OCI-LY7 (cell line): ENCODE measurements around the gene ZPBP. TPM values are rescaled to one million over a fixed set of nuclear protein-coding genes. Genes with fewer than 3 reads are reported as not detected.

Source experiments
- BruUV-seq: library from RNA; stranded (reverse); fragments of 400-500 nt; replicated peaks from 2 replicates; lab custom pipeline; 2021; lab: Mats Ljungman, UMichigan
- CTCF ChIA-PET: fragments of 300-600 bp; sonication (Branson Sonifier 250); formaldehyde crosslinking; loops from one replicate; lab custom pipeline; 2022; ENCODE audit warnings: antibody characterized with exemption; ENCODE audit not compliant: unreplicated experiment; lab: Charles Lee
- POLR2A ChIA-PET: fragments of 300-600 bp; sonication (Branson Sonifier 250); formaldehyde crosslinking; loops from one replicate; lab custom pipeline; 2022; ENCODE audit warnings: antibody characterized with exemption; lab: Charles Lee
- DNase-seq: peaks from one replicate; pipeline ENCODE4 v3.0.0-alpha.2; 2015; ENCODE audit warnings: low spot score
- H2AFZ ChIP-seq: fragments of 200-600 bp; sonication (generic), shearing (Covaris generic); 2 replicates; pipeline ENCODE4 v1.6.1; 2014; ENCODE audit warnings: mild to moderate bottlenecking, antibody characterized with exemption, low read length, moderate library complexity
- H3K27ac ChIP-seq: fragments of 200-600 bp; sonication (generic); 2 replicates; pipeline ENCODE4 v1.5.1; 2014; ENCODE audit warnings: mixed run types, low read depth, mild to moderate bottlenecking, moderate library complexity, low read length, inconsistent platforms; ENCODE audit not compliant: poor library complexity, severe bottlenecking
- H3K36me3 ChIP-seq: fragments of 200-600 bp; sonication (generic); 2 replicates; pipeline ENCODE4 v1.6.1; 2014; ENCODE audit warnings: mild to moderate bottlenecking, antibody characterized with exemption, low read length, moderate library complexity, mixed read lengths; ENCODE audit not compliant: insufficient read depth
- H3K4me1 ChIP-seq: fragments of 200-600 bp; sonication (generic); 2 replicates; pipeline ENCODE4 v1.5.1; 2014; ENCODE audit warnings: mild to moderate bottlenecking, low read length; ENCODE audit not compliant: insufficient read depth, poor library complexity, severe bottlenecking
- H3K4me2 ChIP-seq: fragments of 200-600 bp; sonication (generic); 2 replicates; pipeline ENCODE4 v1.6.1; 2014; ENCODE audit warnings: mild to moderate bottlenecking, low read length
- H3K4me3 ChIP-seq: fragments of 200-600 bp; sonication (generic); 2 replicates; pipeline ENCODE4 v1.5.1; 2014; ENCODE audit warnings: mild to moderate bottlenecking, low read depth, low read length; ENCODE audit not compliant: poor library complexity, severe bottlenecking
- H3K79me2 ChIP-seq: fragments of 200-600 bp; sonication (generic); 2 replicates; pipeline ENCODE4 v1.6.1; 2016; ENCODE audit warnings: low read depth, mild to moderate bottlenecking, low read length, moderate library complexity, mixed read lengths; ENCODE audit not compliant: insufficient read depth
- H3K9me2 ChIP-seq: fragments of 200-600 bp; sonication (generic); 2 replicates; pipeline ENCODE4 v1.6.1; 2016; ENCODE audit warnings: mild to moderate bottlenecking, low read length, mixed read lengths; ENCODE audit not compliant: insufficient read depth
- H3K9me3 ChIP-seq: fragments of 200-600 bp; sonication (generic); 2 replicates; pipeline ENCODE4 v1.6.1; 2014; ENCODE audit warnings: mild to moderate bottlenecking, mixed run types, low read length, mixed read lengths
- H4K20me1 ChIP-seq: fragments of 200-600 bp; sonication (generic); 2 replicates; pipeline ENCODE4 v1.6.1; 2014; ENCODE audit warnings: mild to moderate bottlenecking, antibody characterized with exemption, low read length, moderate library complexity, mixed read lengths; ENCODE audit not compliant: insufficient read depth
- CTCF ChIP-seq: fragments of 200-600 bp; sonication (generic); conservative IDR thresholded peaks from 2 replicates; pipeline ENCODE4 v1.5.1; 2014; ENCODE audit warnings: mild to moderate bottlenecking, antibody characterized with exemption, low read length, moderate library complexity, mixed read lengths
- EZH2phosphoT487 ChIP-seq: fragments of 200-600 bp; sonication (generic); IDR thresholded peaks from 2 replicates; pipeline ENCODE4 v1.6.1; 2018; ENCODE audit warnings: low read depth, borderline replicate concordance, mild to moderate bottlenecking, mixed run types, antibody characterized with exemption, low read length, moderate library complexity, mixed read lengths
- intact Hi-C: fragments of 100-400 bp; cut with micrococcal nuclease; formaldehyde crosslinking; loops from one replicate; pipeline ENCODE4 v1.10.0; 2022; ENCODE audit not compliant: unreplicated experiment
- total RNA-seq, 2 experiments: library from RNA; depleted of rRNA in 1 of 2; stranded (reverse); fragments of >200 nt in 1 of 2; shearing (Covaris generic) in 1 of 2; gene quantifications; 2 replicates each; pipeline ENCODE4 v1.2.3, GENCODE V29; 2014 to 2022

The ZPBP gene
- total RNA-seq, 2 experiments from 2014 or later = not detected

GRCh38 chr7:50119815-50120637 is 27.0 kb upstream of the ZPBP start:
- DNase-seq = peak; percentile 80
- Histone ChIP-seq H3K4me2 (0 out of 2 replicates have a peak overlapping the region, but pooled peaks have one; percentile 11), H3K36me3 (no peaks in the 10 kb centered on the region), H3K9me2 (no peaks in the 10 kb centered on the region), H2AFZ (peak overlapping the region; percentile 73; the same call in 1 of the 2 replicates), H3K27ac (no peak overlapping the region), H3K4me3 (no peak overlapping the region), H4K20me1 (no peaks in the 10 kb centered on the region), H3K79me2 (no peaks in the 10 kb centered on the region), H3K9me3 (no peaks in the 10 kb centered on the region), H3K4me1 (peaks cover 22% of the 10 kb centered on the region)
- intact Hi-C loops = loop anchor here (1.0 to 5.0 kb wide), 5 partner anchors 23 to 512 kb away; no protein-coding TSS in a partner anchor
- no TSS peak for BruUV-seq
- TF ChIP-seq EZH2phosphoT487 (no peak), CTCF (peak; percentile 97)
- POLR2A ChIA-PET = interaction anchor here (0.6 to 1.1 kb wide), 4 partner anchors 15 to 262 kb away, joined by 3 read pairs; no protein-coding TSS in a partner anchor
- CTCF ChIA-PET = interaction anchor here (1.5 to 1.9 kb wide), 2 partner anchors 24 to 33 kb away, joined by 4 to 5 read pairs; no protein-coding TSS in a partner anchor

GRCh38 chr7:50112250-50112649 is 19.2 kb upstream of the ZPBP start:
- Histone ChIP-seq H3K79me2 (no peaks in the 10 kb centered on the region), H3K9me3 (peaks cover 8% of the 10 kb centered on the region; the same call in 1 of the 2 replicates), H3K4me2 (no peak overlapping the region), H3K4me1 (no peaks in the 10 kb centered on the region), H3K27ac (no peak overlapping the region), H3K4me3 (no peak overlapping the region), H2AFZ (no peak overlapping the region), H3K9me2 (no peaks in the 10 kb centered on the region), H3K36me3 (no peaks in the 10 kb centered on the region), H4K20me1 (no peaks in the 10 kb centered on the region)
- BruUV-seq = no TSS peak
- ChIA-PET POLR2A (interaction anchor here (0.6 to 1.7 kb wide), 3 partner anchors 9 to 330 kb away, joined by 3 to 4 read pairs (median 4); no protein-coding TSS in a partner anchor), CTCF (interaction anchor here (0.9 to 1.4 kb wide), 2 partner anchors 15 to 305 kb away, joined by 4 to 5 read pairs; no protein-coding TSS in a partner anchor)
- peak; percentile 38 for DNase-seq
- intact Hi-C loops = no loop called here
- TF ChIP-seq CTCF (peak; percentile 78), EZH2phosphoT487 (no peak)
